HCT116 (cell line): ENCODE data around the gene FNIP2. TPM values are rescaled to one million over a fixed set of nuclear protein-coding genes. Genes with fewer than 3 reads are reported as not detected.

ENCODE experiments used
- ATAC-seq: fragments of 200-7000 bp; cut with Tn5 transposase; 2 replicates; pipeline ENCODE4 v1.9.1; 2020; ENCODE audit warnings: mild to moderate bottlenecking, moderate library complexity
- BruUV-seq: library from RNA; stranded (reverse); fragments of 400-500 nt; replicated peaks from 2 replicates; lab custom pipeline; 2021; lab: Mats Ljungman, UMichigan
- CTCF ChIA-PET: fragments of 300-600 bp; sonication (Branson Sonifier 250); formaldehyde crosslinking; loops from one replicate; lab custom pipeline; 2021; ENCODE audit warnings: antibody characterized with exemption; lab: Charles Lee
- POLR2A ChIA-PET: fragments of 300-600, 350-600 bp; sonication (Branson Sonifier 250); formaldehyde crosslinking; loops from one replicate; lab custom pipeline; 2021; ENCODE audit warnings: antibody characterized with exemption; lab: Charles Lee
- RAD21 ChIA-PET, 2 experiments: fragments of 300-600 bp; sonication (Branson Sonifier 250); formaldehyde crosslinking; loops; one replicate each; lab custom pipeline; 2023; ENCODE audit warnings: low total read pairs in 2 of 2; ENCODE audit not compliant: uncharacterized antibody in 2 of 2, unreplicated experiment in 2 of 2, low non-redundant PET in 1 of 2; lab: Charles Lee
- DNase-seq: peaks from one replicate; pipeline ENCODE4 v3.0.0-alpha.2; 2010; ENCODE audit warnings: low read depth, low spot score
- H2AFZ ChIP-seq: fragments of 200-600 bp; shearing (Covaris generic), sonication (generic); 2 replicates; pipeline ENCODE4 v1.6.1; 2017; ENCODE audit warnings: low read depth, mixed run types, mixed read lengths, antibody characterized with exemption, low read length; ENCODE audit not compliant: poor library complexity, severe bottlenecking
- H3K27ac ChIP-seq: 2 replicates; pipeline ENCODE4 v1.5.1; 2012; ENCODE audit warnings: low read depth, low read length
- H3K27me3 ChIP-seq: fragments of 200-600 bp; sonication (generic); 2 replicates; pipeline ENCODE4 v1.6.1; 2016; ENCODE audit warnings: mixed run types, low read length, mixed read lengths; ENCODE audit not compliant: insufficient read depth
- H3K36me3 ChIP-seq, 2 experiments: fragments of 200-500 bp in 1 of 2; fragments of 200-600 bp in 1 of 2; sonication (Bioruptor generic) in 1 of 2; sonication (generic) in 1 of 2; 2 replicates each; pipeline versions ENCODE4 v1.5.1 to v1.6.1; 2014 to 2016; ENCODE audit warnings: low read length in 2 of 2, inconsistent platforms in 1 of 2, mixed read lengths in 1 of 2, mixed run types in 1 of 2; ENCODE audit not compliant: insufficient read depth in 2 of 2, control insufficient read depth in 1 of 2
- H3K4me1 ChIP-seq, 2 experiments: fragments of 200-600 bp in 1 of 2; sonication (generic) in 1 of 2; 2 replicates each; pipeline versions ENCODE4 v1.5.1 to v1.6.1; 2012 to 2017; ENCODE audit warnings: low read length in 2 of 2, inconsistent platforms in 1 of 2, mild to moderate bottlenecking in 1 of 2, mixed read lengths in 1 of 2, mixed run types in 1 of 2, moderate library complexity in 1 of 2; ENCODE audit not compliant: insufficient read depth in 2 of 2, control insufficient read depth in 1 of 2
- H3K4me2 ChIP-seq: fragments of 200-600 bp; sonication (generic); 2 replicates; pipeline ENCODE4 v1.6.1; 2017; ENCODE audit warnings: mixed run types, low read length, mixed read lengths
- H3K4me3 ChIP-seq, 2 experiments: fragments of 200-600 bp in 1 of 2; sonication (generic) in 1 of 2; replicated peaks in 1 of 2; 2 replicates each; pipeline ENCODE4 v1.5.1; 2011 to 2016; ENCODE audit warnings: low read length in 2 of 2, control low read depth in 1 of 2, low read depth in 1 of 2, mild to moderate bottlenecking in 1 of 2, mixed read lengths in 1 of 2, mixed run types in 1 of 2
- H3K79me2 ChIP-seq: fragments of 200-600 bp; sonication (generic); 2 replicates; pipeline ENCODE4 v1.6.1; 2017; ENCODE audit warnings: mild to moderate bottlenecking, mixed run types, low read length, moderate library complexity, mixed read lengths; ENCODE audit not compliant: insufficient read depth
- H3K9ac ChIP-seq: fragments of 200-600 bp; sonication (generic); 2 replicates; pipeline ENCODE4 v1.6.1; 2016; ENCODE audit warnings: low read length, mixed read lengths
- H3K9me2 ChIP-seq: fragments of 200-600 bp; sonication (generic), shearing (Covaris generic); 2 replicates; pipeline ENCODE4 v1.6.1; 2017; ENCODE audit warnings: mixed run types, mild to moderate bottlenecking, moderate library complexity; ENCODE audit not compliant: insufficient read depth
- H3K9me3 ChIP-seq, 2 experiments: fragments of 200-500 bp in 1 of 2; fragments of 200-600 bp in 1 of 2; sonication (Bioruptor generic) in 1 of 2; sonication (generic) in 1 of 2; 2 replicates each; pipeline ENCODE4 v1.6.1; 2014 to 2017; ENCODE audit warnings: low read length in 2 of 2, mixed read lengths in 2 of 2, inconsistent platforms in 1 of 2, low read depth in 1 of 2, mild to moderate bottlenecking in 1 of 2, mixed run types in 1 of 2, moderate library complexity in 1 of 2; ENCODE audit not compliant: control insufficient read depth in 1 of 2, insufficient read depth in 1 of 2
- H4K20me1 ChIP-seq: fragments of 200-600 bp; sonication (generic), shearing (Covaris generic); 2 replicates; pipeline ENCODE4 v1.6.1; 2017; ENCODE audit warnings: mixed run types, mild to moderate bottlenecking, moderate library complexity; ENCODE audit not compliant: insufficient read depth
- ATF3 ChIP-seq: IDR thresholded peaks from 2 replicates; pipeline ENCODE4 v1.6.1; 2012
- CBX3 ChIP-seq: IDR thresholded peaks from 2 replicates; pipeline ENCODE4 v1.6.1; 2012; ENCODE audit warnings: low read depth
- CEBPB ChIP-seq: IDR thresholded peaks from 2 replicates; pipeline ENCODE4 v1.6.1; 2012; ENCODE audit warnings: low read depth
- EGR1 ChIP-seq: IDR thresholded peaks from 2 replicates; pipeline ENCODE4 v1.6.1; 2012; ENCODE audit warnings: low read depth
- EZH2 ChIP-seq: fragments of 200-600 bp; sonication (generic); IDR thresholded peaks from 2 replicates; pipeline ENCODE4 v1.6.1; 2017; ENCODE audit warnings: antibody characterized with exemption, mixed run types
- JUND ChIP-seq: IDR thresholded peaks from 2 replicates; pipeline ENCODE4 v1.6.1; 2012
- POLR2A ChIP-seq: IDR thresholded peaks from 2 replicates; pipeline ENCODE4 v1.7.0; 2011; ENCODE audit warnings: borderline replicate concordance; ENCODE audit not compliant: insufficient read depth, insufficient read length; ENCODE audit errors: extremely low read depth
- POLR2AphosphoS5 ChIP-seq: IDR thresholded peaks from 2 replicates; pipeline ENCODE4 v1.6.1; 2011; ENCODE audit warnings: mild to moderate bottlenecking, low read depth, low read length, moderate library complexity
- RAD21 ChIP-seq: IDR thresholded peaks from 2 replicates; pipeline ENCODE4 v1.6.1; 2012; ENCODE audit warnings: low read depth, mild to moderate bottlenecking
- SIN3A ChIP-seq: IDR thresholded peaks from 2 replicates; pipeline ENCODE4 v1.6.1; 2012; ENCODE audit warnings: low read depth
- SP1 ChIP-seq: IDR thresholded peaks from 2 replicates; pipeline ENCODE4 v1.6.1; 2012; ENCODE audit warnings: low read depth
- SRF ChIP-seq: IDR thresholded peaks from 2 replicates; pipeline ENCODE4 v1.6.1; 2012; ENCODE audit warnings: low read depth
- TCF7L2 ChIP-seq: IDR thresholded peaks from 2 replicates; pipeline ENCODE4 v1.7.0; 2011; ENCODE audit warnings: borderline replicate concordance, inconsistent platforms; ENCODE audit not compliant: insufficient read depth, insufficient read length; ENCODE audit errors: extremely low read depth
- YY1 ChIP-seq: IDR thresholded peaks from 2 replicates; pipeline ENCODE4 v1.6.1; 2011; ENCODE audit warnings: low read length, low read depth, moderate library complexity, mild to moderate bottlenecking; ENCODE audit not compliant: insufficient replicate concordance; ENCODE audit errors: extremely low read depth
- ZFX ChIP-seq: fragments of 450-650 bp; IDR thresholded peaks from 2 replicates; pipeline ENCODE4 v1.6.1; 2017
- ZNF274 ChIP-seq: fragments of 200-500 bp; sonication (Bioruptor generic); IDR thresholded peaks from 2 replicates; pipeline ENCODE4 v1.6.1; 2014; ENCODE audit warnings: mild to moderate bottlenecking, low read depth, low read length, inconsistent platforms
- intact Hi-C: fragments of 100-400 bp; cut with micrococcal nuclease; formaldehyde crosslinking; loops from 2 replicates; pipeline ENCODE4 v1.10.0; 2022
- total RNA-seq: library from RNA; stranded (reverse); gene quantifications from one replicate; pipeline ENCODE4 v1.2.1, GENCODE V29; 2021; ENCODE audit not compliant: unreplicated experiment
- TF ChIP-seq, protein P1 (sequence below): IDR thresholded peaks from 2 replicates; pipeline ENCODE4 v1.6.1; 2012; ENCODE audit warnings: low read depth

The FNIP2 gene
- total RNA-seq, 1 experiment from 2014 or later: 4.8 TPM

GRCh38 chr4:158822348-158822747, 53.5 kb downstream of the FNIP2 start:
- Histone ChIP-seq H3K4me3 (no peak overlapping the region), H4K20me1 (no peaks in the 10 kb centered on the region), H3K4me2 (no peak overlapping the region), H3K27me3 (no peaks in the 10 kb centered on the region), H3K9me2 (no peaks in the 10 kb centered on the region), H2AFZ (no peak overlapping the region), H3K79me2 (no peaks in the 10 kb centered on the region), H3K27ac (no peak overlapping the region), H3K36me3 (no peaks in the 10 kb centered on the region), H3K9me3 (no peaks in the 10 kb centered on the region), H3K4me1 (peaks cover 0 to 12% of the 10 kb centered on the region in 2 experiments; a peak in 2 of 4 replicates), H3K9ac (no peak overlapping the region)
- TF ChIP-seq ZFX (no peak), EGR1 (no peak)
- ChIA-PET CTCF (no interaction called here), POLR2A (no interaction called here), RAD21 (no interaction called here)
- BruUV-seq: no TSS peak
- DNase-seq (no peak), ATAC-seq (no peak)
- intact Hi-C loops: no loop called here

DNA sequence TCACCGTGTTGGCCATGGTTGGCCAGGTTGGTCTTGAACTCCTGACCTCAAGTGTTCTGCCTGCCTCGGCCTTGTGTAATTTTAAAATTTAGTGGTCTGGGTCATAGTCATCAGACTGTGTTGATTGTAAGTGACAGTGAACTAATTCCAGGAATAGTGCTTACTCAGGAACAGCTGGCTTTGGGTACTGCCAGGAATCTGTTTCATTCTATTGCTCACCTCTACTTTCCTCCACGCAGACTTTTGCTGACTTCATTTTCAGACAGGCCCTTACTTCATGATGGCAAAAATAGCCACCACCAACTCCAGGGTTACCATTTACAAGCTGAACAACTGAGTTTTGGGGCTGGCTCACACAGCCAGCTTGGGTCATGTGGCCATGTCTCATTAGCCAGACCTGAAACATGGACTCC, 54.6 kb downstream of the FNIP2 start:
- H3K36me3 ChIP-seq: no peaks in the 10 kb centered on the region
- peaks cover 0 to 13% of the 10 kb centered on the region in 2 experiments; a peak in 2 of 4 replicates for H3K4me1 ChIP-seq
- no peaks in the 10 kb centered on the region for H4K20me1 ChIP-seq
- no peak overlapping the region for H3K4me3 ChIP-seq
- no peaks in the 10 kb centered on the region for H3K27me3 ChIP-seq
- ChIA-PET POLR2A (no interaction called here), CTCF (no interaction called here), RAD21 (no interaction called here)
- H3K9ac ChIP-seq: no peak overlapping the region
- BruUV-seq: no TSS peak
- intact Hi-C loops: no loop called here
- DNase-seq (no peak), ATAC-seq (no peak)
- H3K9me3 ChIP-seq: no peaks in the 10 kb centered on the region
- H3K4me2 ChIP-seq: no peak overlapping the region
- no peaks in the 10 kb centered on the region for H3K9me2 ChIP-seq
- no peak overlapping the region for H2AFZ ChIP-seq
- no peaks in the 10 kb centered on the region for H3K79me2 ChIP-seq
- H3K27ac ChIP-seq: no peak overlapping the region
- TF ChIP-seq YY1 (no peak), ZNF274 (no peak), TCF7L2 (no peak), SP1 (no peak), EGR1 (no peak), ZFX (no peak), SIN3A (no peak), ATF3 (no peak), RAD21 (no peak), SRF (no peak), POLR2A (no peak), POLR2AphosphoS5 (no peak), EZH2 (no peak), CEBPB (no peak), JUND (no peak), CBX3 (no peak)
- TF ChIP-seq, protein P1, sequence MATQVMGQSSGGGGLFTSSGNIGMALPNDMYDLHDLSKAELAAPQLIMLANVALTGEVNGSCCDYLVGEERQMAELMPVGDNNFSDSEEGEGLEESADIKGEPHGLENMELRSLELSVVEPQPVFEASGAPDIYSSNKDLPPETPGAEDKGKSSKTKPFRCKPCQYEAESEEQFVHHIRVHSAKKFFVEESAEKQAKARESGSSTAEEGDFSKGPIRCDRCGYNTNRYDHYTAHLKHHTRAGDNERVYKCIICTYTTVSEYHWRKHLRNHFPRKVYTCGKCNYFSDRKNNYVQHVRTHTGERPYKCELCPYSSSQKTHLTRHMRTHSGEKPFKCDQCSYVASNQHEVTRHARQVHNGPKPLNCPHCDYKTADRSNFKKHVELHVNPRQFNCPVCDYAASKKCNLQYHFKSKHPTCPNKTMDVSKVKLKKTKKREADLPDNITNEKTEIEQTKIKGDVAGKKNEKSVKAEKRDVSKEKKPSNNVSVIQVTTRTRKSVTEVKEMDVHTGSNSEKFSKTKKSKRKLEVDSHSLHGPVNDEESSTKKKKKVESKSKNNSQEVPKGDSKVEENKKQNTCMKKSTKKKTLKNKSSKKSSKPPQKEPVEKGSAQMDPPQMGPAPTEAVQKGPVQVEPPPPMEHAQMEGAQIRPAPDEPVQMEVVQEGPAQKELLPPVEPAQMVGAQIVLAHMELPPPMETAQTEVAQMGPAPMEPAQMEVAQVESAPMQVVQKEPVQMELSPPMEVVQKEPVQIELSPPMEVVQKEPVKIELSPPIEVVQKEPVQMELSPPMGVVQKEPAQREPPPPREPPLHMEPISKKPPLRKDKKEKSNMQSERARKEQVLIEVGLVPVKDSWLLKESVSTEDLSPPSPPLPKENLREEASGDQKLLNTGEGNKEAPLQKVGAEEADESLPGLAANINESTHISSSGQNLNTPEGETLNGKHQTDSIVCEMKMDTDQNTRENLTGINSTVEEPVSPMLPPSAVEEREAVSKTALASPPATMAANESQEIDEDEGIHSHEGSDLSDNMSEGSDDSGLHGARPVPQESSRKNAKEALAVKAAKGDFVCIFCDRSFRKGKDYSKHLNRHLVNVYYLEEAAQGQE: no peak
